Measurements from ENCODE around the gene TMEM97. TPM values are rescaled to one million over a fixed set of nuclear protein-coding genes. Genes with fewer than 3 reads are reported as not detected.

TMEM97 gene
- total and polyA plus RNA-seq, 2 experiments from 2014 or later: 101 to 216 TPM

DNA sequence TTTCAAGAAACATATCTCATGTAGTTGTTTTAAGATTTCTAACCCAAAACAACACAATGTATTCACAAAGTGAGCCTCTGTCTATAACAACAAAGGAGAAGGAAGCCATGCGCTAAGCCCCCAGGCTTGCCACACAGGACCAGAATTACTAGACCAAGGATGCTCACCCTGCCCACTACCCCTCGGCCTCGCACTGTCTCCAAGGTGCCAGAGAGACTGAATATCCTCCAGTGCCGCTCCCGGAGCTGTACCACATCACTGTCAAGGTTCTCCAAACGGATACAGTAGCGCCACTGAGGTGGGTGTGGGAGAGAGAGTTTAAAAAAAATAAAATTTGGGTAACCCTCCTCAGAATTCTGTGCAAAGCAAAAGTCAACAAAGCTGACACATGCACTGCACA is 31.3 kb downstream of the TMEM97 start:
- no peaks in the 10 kb centered on the region for H3K9me2 ChIP-seq (ENCODE audit: insufficient read depth)
- no peak overlapping the region for H3K4me2 ChIP-seq
- H3K79me2 ChIP-seq (replicated peaks; ENCODE audit: insufficient read depth): no peaks in the 10 kb centered on the region; the same call in 1 of the 2 replicates
- no peaks in the 10 kb centered on the region for H3K27me3 ChIP-seq (ENCODE audit: insufficient read depth)
- peaks cover 14% of the 10 kb centered on the region; the same call in 1 of the 2 replicates for H4K20me1 ChIP-seq (replicated peaks; ENCODE audit: insufficient read depth)
- H3K36me3 Mint-ChIP-seq (ENCODE audit: low read depth): peaks cover 80% of the 10 kb centered on the region
- H3K9me3 Mint-ChIP-seq: no peaks in the 10 kb centered on the region
- no peak overlapping the region for H3K4me3 ChIP-seq
- H3K36me3 ChIP-seq (ENCODE audit: insufficient read depth): peaks cover 21% of the 10 kb centered on the region; the same call in 1 of the 2 replicates
- peaks cover 7% of the 10 kb centered on the region for H3K27me3 Mint-ChIP-seq (ENCODE audit: insufficient read depth, low read depth, poor library complexity)
- H3K27ac ChIP-seq (ENCODE audit: low read depth): no peak overlapping the region
- TF ChIP-seq CREB1 (CRISPR knock-in tag; IDR thresholded peaks at IDR 0.05; ENCODE audit: low read depth) (no peak), ZNF114 (CRISPR knock-in tag; IDR thresholded peaks at IDR 0.05) (no peak), STAT1 (IDR thresholded peaks at IDR 0.05; ENCODE audit: unreplicated experiment) (no peak), NANOG (IDR thresholded peaks at IDR 0.05; ENCODE audit: borderline replicate concordance) (no peak), ZNF331 (CRISPR knock-in tag; IDR thresholded peaks at IDR 0.05; ENCODE audit: low read depth) (no peak), POLR2AphosphoS5 (IDR thresholded peaks at IDR 0.05; ENCODE audit: low read depth) (no peak), EZH2phosphoT487 (IDR thresholded peaks at IDR 0.05; ENCODE audit: unreplicated experiment) (no peak)
- TF ChIP-seq, protein P1, sequence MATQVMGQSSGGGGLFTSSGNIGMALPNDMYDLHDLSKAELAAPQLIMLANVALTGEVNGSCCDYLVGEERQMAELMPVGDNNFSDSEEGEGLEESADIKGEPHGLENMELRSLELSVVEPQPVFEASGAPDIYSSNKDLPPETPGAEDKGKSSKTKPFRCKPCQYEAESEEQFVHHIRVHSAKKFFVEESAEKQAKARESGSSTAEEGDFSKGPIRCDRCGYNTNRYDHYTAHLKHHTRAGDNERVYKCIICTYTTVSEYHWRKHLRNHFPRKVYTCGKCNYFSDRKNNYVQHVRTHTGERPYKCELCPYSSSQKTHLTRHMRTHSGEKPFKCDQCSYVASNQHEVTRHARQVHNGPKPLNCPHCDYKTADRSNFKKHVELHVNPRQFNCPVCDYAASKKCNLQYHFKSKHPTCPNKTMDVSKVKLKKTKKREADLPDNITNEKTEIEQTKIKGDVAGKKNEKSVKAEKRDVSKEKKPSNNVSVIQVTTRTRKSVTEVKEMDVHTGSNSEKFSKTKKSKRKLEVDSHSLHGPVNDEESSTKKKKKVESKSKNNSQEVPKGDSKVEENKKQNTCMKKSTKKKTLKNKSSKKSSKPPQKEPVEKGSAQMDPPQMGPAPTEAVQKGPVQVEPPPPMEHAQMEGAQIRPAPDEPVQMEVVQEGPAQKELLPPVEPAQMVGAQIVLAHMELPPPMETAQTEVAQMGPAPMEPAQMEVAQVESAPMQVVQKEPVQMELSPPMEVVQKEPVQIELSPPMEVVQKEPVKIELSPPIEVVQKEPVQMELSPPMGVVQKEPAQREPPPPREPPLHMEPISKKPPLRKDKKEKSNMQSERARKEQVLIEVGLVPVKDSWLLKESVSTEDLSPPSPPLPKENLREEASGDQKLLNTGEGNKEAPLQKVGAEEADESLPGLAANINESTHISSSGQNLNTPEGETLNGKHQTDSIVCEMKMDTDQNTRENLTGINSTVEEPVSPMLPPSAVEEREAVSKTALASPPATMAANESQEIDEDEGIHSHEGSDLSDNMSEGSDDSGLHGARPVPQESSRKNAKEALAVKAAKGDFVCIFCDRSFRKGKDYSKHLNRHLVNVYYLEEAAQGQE (IDR thresholded peaks at IDR 0.05; ENCODE audit: unreplicated experiment): no peak
- TF ChIP-seq, protein P2, sequence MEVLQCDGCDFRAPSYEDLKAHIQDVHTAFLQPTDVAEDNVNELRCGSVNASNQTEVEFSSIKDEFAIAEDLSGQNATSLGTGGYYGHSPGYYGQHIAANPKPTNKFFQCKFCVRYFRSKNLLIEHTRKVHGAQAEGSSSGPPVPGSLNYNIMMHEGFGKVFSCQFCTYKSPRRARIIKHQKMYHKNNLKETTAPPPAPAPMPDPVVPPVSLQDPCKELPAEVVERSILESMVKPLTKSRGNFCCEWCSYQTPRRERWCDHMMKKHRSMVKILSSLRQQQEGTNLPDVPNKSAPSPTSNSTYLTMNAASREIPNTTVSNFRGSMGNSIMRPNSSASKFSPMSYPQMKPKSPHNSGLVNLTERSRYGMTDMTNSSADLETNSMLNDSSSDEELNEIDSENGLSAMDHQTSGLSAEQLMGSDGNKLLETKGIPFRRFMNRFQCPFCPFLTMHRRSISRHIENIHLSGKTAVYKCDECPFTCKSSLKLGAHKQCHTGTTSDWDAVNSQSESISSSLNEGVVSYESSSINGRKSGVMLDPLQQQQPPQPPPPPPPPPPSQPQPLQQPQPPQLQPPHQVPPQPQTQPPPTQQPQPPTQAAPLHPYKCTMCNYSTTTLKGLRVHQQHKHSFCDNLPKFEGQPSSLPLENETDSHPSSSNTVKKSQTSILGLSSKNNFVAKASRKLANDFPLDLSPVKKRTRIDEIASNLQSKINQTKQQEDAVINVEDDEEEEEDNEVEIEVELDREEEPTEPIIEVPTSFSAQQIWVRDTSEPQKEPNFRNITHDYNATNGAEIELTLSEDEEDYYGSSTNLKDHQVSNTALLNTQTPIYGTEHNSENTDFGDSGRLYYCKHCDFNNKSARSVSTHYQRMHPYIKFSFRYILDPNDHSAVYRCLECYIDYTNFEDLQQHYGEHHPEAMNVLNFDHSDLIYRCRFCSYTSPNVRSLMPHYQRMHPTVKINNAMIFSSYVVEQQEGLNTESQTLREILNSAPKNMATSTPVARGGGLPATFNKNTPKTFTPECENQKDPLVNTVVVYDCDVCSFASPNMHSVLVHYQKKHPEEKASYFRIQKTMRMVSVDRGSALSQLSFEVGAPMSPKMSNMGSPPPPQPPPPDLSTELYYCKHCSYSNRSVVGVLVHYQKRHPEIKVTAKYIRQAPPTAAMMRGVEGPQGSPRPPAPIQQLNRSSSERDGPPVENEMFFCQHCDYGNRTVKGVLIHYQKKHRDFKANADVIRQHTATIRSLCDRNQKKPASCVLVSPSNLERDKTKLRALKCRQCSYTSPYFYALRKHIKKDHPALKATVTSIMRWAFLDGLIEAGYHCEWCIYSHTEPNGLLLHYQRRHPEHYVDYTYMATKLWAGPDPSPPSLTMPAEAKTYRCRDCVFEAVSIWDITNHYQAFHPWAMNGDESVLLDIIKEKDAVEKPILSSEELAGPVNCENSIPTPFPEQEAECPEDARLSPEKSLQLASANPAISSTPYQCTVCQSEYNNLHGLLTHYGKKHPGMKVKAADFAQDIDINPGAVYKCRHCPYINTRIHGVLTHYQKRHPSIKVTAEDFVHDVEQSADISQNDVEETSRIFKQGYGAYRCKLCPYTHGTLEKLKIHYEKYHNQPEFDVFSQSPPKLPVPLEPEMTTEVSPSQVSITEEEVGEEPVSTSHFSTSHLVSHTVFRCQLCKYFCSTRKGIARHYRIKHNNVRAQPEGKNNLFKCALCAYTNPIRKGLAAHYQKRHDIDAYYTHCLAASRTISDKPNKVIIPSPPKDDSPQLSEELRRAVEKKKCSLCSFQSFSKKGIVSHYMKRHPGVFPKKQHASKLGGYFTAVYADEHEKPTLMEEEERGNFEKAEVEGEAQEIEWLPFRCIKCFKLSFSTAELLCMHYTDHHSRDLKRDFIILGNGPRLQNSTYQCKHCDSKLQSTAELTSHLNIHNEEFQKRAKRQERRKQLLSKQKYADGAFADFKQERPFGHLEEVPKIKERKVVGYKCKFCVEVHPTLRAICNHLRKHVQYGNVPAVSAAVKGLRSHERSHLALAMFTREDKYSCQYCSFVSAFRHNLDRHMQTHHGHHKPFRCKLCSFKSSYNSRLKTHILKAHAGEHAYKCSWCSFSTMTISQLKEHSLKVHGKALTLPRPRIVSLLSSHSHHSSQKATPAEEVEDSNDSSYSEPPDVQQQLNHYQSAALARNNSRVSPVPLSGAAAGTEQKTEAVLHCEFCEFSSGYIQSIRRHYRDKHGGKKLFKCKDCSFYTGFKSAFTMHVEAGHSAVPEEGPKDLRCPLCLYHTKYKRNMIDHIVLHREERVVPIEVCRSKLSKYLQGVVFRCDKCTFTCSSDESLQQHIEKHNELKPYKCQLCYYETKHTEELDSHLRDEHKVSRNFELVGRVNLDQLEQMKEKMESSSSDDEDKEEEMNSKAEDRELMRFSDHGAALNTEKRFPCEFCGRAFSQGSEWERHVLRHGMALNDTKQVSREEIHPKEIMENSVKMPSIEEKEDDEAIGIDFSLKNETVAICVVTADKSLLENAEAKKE (CRISPR knock-in tag; IDR thresholded peaks at IDR 0.05): no peak
- TF ChIP-seq, protein P3, sequence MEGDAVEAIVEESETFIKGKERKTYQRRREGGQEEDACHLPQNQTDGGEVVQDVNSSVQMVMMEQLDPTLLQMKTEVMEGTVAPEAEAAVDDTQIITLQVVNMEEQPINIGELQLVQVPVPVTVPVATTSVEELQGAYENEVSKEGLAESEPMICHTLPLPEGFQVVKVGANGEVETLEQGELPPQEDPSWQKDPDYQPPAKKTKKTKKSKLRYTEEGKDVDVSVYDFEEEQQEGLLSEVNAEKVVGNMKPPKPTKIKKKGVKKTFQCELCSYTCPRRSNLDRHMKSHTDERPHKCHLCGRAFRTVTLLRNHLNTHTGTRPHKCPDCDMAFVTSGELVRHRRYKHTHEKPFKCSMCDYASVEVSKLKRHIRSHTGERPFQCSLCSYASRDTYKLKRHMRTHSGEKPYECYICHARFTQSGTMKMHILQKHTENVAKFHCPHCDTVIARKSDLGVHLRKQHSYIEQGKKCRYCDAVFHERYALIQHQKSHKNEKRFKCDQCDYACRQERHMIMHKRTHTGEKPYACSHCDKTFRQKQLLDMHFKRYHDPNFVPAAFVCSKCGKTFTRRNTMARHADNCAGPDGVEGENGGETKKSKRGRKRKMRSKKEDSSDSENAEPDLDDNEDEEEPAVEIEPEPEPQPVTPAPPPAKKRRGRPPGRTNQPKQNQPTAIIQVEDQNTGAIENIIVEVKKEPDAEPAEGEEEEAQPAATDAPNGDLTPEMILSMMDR (conservative IDR thresholded peaks at IDR 0.05; ENCODE audit: low read depth in 2 of 2): no peak
- TF ChIP-seq, protein P4, sequence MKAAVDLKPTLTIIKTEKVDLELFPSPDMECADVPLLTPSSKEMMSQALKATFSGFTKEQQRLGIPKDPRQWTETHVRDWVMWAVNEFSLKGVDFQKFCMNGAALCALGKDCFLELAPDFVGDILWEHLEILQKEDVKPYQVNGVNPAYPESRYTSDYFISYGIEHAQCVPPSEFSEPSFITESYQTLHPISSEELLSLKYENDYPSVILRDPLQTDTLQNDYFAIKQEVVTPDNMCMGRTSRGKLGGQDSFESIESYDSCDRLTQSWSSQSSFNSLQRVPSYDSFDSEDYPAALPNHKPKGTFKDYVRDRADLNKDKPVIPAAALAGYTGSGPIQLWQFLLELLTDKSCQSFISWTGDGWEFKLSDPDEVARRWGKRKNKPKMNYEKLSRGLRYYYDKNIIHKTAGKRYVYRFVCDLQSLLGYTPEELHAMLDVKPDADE (IDR thresholded peaks at IDR 0.05): no peak
- H3K27ac Mint-ChIP-seq: no peak overlapping the region
- H3K4me3 Mint-ChIP-seq: no peak overlapping the region
- H2AFZ ChIP-seq: no peak overlapping the region
- ATAC-seq (no peak), DNase-seq (ENCODE audit: low spot score) (no peak)
- H3F3A ChIP-seq (replicated peaks; ENCODE audit: low read depth): no peaks in the 10 kb centered on the region; the same call in 1 of the 2 replicates
- peaks cover 16% of the 10 kb centered on the region for H3K4me1 Mint-ChIP-seq
- no peaks in the 10 kb centered on the region; the same call in 1 of the 2 replicates for H3K4me1 ChIP-seq (ENCODE audit: insufficient read depth)

Data from GM23338 (cell line).